Measurements from ENCODE around the gene PLD5. TPM values are rescaled to one million over a fixed set of nuclear protein-coding genes. Genes with fewer than 3 reads are reported as not detected.

The PLD5 gene
- total and polyA plus RNA-seq, 11 donors, result 0.05 to 0.96 (median 0.21) TPM; not detected in 2

DNA sequence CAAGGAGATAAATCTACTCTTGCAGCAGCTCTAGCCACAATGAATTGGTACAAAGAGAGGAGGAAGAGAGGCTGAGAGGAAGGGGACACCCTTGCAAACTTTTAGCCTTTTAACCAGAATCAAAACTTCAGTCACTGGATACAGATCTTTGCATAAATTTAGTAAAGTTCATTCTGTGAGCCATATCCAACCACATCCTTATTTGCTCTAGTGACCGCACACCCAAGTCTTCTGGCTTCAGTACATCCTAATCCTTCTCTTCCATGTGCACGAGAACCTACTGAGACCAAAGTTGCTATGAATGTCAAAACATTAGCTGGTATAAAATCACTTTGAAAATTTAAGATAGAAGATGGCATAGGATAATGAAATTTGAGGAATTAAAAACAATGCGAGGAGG, 21.9 kb upstream of the PLD5 start:
- Histone ChIP-seq H3K27ac (no peak overlapping the region), H3K9me3 (no peaks in the 10 kb centered on the region), H3K36me3 (no peaks in the 10 kb centered on the region), H3K27me3 (peaks cover 0 to 7% (median 0%) of the 10 kb centered on the region in 9 donors), H3K4me1 (no peaks in the 10 kb centered on the region), H3K4me3 (no peak overlapping the region)
- DNase-seq, result no peak
- WGBS, 4 donors, result 81 to 92% (median 86%) methylated on average over 3 of the region's 3 CpGs
- TF ChIP-seq, protein P1, sequence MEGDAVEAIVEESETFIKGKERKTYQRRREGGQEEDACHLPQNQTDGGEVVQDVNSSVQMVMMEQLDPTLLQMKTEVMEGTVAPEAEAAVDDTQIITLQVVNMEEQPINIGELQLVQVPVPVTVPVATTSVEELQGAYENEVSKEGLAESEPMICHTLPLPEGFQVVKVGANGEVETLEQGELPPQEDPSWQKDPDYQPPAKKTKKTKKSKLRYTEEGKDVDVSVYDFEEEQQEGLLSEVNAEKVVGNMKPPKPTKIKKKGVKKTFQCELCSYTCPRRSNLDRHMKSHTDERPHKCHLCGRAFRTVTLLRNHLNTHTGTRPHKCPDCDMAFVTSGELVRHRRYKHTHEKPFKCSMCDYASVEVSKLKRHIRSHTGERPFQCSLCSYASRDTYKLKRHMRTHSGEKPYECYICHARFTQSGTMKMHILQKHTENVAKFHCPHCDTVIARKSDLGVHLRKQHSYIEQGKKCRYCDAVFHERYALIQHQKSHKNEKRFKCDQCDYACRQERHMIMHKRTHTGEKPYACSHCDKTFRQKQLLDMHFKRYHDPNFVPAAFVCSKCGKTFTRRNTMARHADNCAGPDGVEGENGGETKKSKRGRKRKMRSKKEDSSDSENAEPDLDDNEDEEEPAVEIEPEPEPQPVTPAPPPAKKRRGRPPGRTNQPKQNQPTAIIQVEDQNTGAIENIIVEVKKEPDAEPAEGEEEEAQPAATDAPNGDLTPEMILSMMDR (IDR thresholded peaks at IDR 0.05), result no peak
- TF ChIP-seq POLR2A (IDR thresholded peaks at IDR 0.05), result no peak
- no peak for ATAC-seq
- intact Hi-C loops (cut with DNase I), result no loop called here

DNA sequence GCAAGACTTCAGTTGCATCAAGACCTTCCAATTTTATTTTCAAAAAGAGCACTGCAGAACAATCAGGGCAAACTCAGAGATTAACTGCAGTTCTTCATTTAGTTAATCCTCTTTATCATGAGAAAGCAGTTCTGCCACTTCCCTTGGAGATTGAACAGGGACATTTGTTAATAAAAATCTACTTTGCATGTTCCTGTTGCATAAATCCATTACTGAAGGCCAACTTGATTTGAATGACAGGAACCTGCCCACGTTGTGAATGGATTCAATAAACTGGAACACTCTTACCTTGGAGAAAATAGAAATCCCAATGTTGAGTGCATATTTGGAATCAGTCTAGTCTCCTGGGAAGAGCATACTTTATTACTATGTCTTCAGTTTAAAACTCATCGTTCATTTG, 19.6 kb upstream of the PLD5 start:
- DNase-seq, result no peak
- no peaks in the 10 kb centered on the region for H3K4me1 ChIP-seq
- 51 to 60% (median 56%) methylated on average over 2 of the region's 2 CpGs for WGBS, 4 donors
- H3K4me3 ChIP-seq, result no peak overlapping the region
- peaks cover 0 to 7% (median 0%) of the 10 kb centered on the region in 9 donors for H3K27me3 ChIP-seq
- intact Hi-C loops (cut with DNase I), result no loop called here
- no peaks in the 10 kb centered on the region for H3K9me3 ChIP-seq
- TF ChIP-seq, protein P1 (IDR thresholded peaks at IDR 0.05), result no peak
- TF ChIP-seq POLR2A (IDR thresholded peaks at IDR 0.05), result no peak
- no peak for ATAC-seq
- no peaks in the 10 kb centered on the region for H3K36me3 ChIP-seq
- no peak overlapping the region for H3K27ac ChIP-seq

DNA sequence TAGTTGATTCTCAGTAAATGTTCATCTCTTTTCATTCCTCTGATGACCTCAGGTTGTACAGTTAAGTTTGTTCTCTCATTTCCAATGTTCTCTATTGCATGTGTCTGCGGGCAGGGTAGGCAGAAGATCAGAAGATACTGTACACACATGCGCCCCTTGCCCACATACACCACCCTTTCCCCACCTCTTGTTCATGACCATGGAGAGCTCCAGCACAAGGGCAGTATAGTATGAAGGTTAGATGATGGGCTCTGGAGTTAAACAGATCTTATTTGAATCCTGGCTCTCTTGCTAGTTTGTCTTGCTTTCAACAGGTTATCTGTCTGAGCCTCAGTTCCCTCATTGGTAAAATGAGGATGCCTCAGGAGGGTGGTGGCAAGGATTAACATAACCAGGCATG, 17.8 kb upstream of the PLD5 start:
- intact Hi-C loops (cut with DNase I), result no loop called here
- DNase-seq, result no peak

DNA sequence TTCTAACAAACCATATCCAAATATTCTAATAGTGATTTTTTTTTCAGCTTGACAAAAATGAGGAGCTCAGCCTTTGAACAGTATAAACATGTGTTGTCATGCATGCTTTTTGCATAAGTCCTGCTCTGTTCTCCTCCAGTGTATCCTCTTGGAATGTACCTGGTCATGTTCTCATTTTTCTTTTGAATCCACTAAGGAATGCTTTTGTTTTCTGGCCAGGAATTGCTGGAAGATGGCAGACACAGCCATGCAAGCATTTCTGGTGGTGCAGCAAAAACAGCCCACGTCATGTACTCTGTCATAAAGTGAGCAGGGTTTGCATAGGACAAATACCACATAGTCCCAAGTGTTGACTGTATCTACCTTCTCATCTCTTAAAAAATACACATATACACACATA, 11.5 kb upstream of the PLD5 start:
- Histone ChIP-seq H3K9me3 (no peaks in the 10 kb centered on the region), H3K27ac (no peak overlapping the region), H3K4me1 (no peaks in the 10 kb centered on the region), H3K36me3 (no peaks in the 10 kb centered on the region), H3K27me3 (peaks cover 0 to 4% (median 0%) of the 10 kb centered on the region in 9 donors), H3K4me3 (no peak overlapping the region)
- WGBS, 4 donors, result 28 to 50% (median 34%) methylated on average over 1 of the region's 1 CpG
- no peak for DNase-seq
- ATAC-seq, result no peak
- intact Hi-C loops (cut with DNase I), result no loop called here
- no peak for TF ChIP-seq POLR2A (IDR thresholded peaks at IDR 0.05)
- TF ChIP-seq, protein P1 (IDR thresholded peaks at IDR 0.05), result no peak

More for the DNA sequence above, 17.8 kb upstream of the PLD5 start:
- TF ChIP-seq, protein P1 (IDR thresholded peaks at IDR 0.05), result no peak
- TF ChIP-seq POLR2A (IDR thresholded peaks at IDR 0.05), result no peak
- ATAC-seq, result no peak
- no peak overlapping the region for H3K27ac ChIP-seq
- peaks cover 0 to 7% (median 0%) of the 10 kb centered on the region in 9 donors for H3K27me3 ChIP-seq
- no peaks in the 10 kb centered on the region for H3K9me3 ChIP-seq
- H3K4me3 ChIP-seq, result no peak overlapping the region
- H3K4me1 ChIP-seq, result no peaks in the 10 kb centered on the region
- no peaks in the 10 kb centered on the region for H3K36me3 ChIP-seq
- WGBS, 4 donors, result 87 to 95% (median 91%) methylated on average over 2 of the region's 2 CpGs
